Epithelial cell of umbilical artery (primary cell): Measurements from ENCODE around the gene ACOD1. TPM values are rescaled to one million over a fixed set of nuclear protein-coding genes. Genes with fewer than 3 reads are reported as not detected.

Experiments used
- total RNA-seq: library from RNA; depleted of rRNA; stranded (reverse); fragments of >200 nt; gene quantifications from 2 replicates; pipeline ENCODE4 v1.2.3, GENCODE V29; 2014

The ACOD1 gene
- under 0.01 TPM in 1 of 2 replicates, not detected in the other for total RNA-seq

GRCh38 chr13:76948149-76948548, at the start of gene ACOD1:
TSS of gene ACOD1 (plus strand) at chr13:76948511. CDS start at chr13:76948559, 48 bp downstream.

DNA sequence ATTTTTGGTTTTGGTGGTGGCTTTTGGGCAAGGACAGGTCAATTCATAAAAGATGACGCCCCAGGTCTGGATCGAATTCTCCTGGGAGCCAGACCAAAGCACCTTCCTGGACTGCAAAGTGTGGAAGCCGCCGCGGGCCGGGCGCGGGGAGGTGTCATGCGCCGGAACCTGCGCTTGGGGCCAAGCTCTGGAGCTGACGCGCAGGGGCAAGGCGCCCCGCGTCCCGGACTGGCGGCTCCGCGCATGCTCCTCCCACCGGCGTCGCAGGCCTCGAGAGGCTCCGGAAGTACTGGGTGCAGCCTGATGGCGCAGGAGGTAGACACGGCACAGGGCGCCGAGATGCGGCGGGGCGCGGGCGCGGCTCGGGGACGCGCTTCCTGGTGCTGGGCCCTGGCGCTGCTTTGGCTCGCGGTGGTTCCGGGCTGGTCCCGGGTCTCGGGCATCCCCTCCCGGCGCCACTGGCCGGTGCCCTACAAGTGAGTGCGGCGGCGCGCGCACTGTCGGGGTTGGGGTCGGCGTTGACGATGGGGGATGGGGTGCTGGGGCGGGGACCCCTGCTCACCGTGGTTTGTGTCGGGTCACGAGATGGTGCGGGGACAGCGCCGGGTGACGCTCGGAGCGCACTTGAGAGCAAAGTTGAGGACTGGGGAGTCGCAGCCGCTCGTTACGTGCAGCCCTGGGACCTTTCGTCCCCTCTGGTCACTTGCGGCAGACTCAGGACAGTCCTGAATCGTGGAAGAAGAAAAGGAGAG, 43.7 kb downstream of the ACOD1 start, which contains the start of gene CLN5:
Gene CLN5 (plus strand): TSS at position 286 of the 752 bp plus-strand sequence. CDS start 18 bp downstream, at position 304.

Other genes with a start within 250 kb of the ACOD1 start
- gene KCTD12, start 62.1 kb upstream of the ACOD1 start, total RNA-seq: 98.6 and 108 TPM in 2 replicates
- gene CLN5, start 43.6 kb downstream of the ACOD1 start, total RNA-seq: 21.4 and 25.7 TPM in 2 replicates
- gene FBXL3, start 78.6 kb downstream of the ACOD1 start, total RNA-seq: 44.8 and 55.2 TPM in 2 replicates